ENCODE data around the gene TRRAP.

DNA sequence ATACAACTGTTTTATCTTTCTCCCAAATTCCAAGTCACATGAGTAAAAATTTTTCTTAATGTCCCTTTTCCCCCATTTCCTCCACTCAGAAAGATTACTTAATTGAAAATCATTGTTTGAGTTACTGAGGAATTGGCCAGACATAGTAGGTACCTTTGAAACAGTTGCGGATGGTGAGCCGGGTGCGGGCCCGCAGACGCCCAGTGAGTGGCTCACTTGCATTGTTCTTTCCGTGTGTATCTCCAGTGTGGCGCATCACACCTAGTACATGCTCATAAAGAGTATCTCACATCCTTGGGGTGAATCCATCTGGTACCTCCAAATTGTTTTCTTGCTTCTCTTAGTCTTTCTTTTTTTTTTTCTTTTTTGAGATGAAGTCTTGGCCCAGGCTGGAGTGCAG lies 14.3 kb downstream of the TRRAP start:
- TF ChIP-seq EZH2 (IDR thresholded peaks at IDR 0.05; ENCODE audit: borderline replicate concordance, insufficient read depth, low read length, poor library complexity, severe bottlenecking) (no peak), EP300 (conservative IDR thresholded peaks at IDR 0.05; ENCODE audit: poor library complexity, severe bottlenecking) (no peak)

Data from neural cell (in vitro differentiated cells).